GM10266 (cell line): ENCODE measurements around the gene TFDP1.

Experiments used
- DNase-seq: peaks from one replicate; pipeline ENCODE4 v3.0.0; 2012; ENCODE audit errors: extremely low spot score
- TF ChIP-seq, protein P1 (sequence below): IDR thresholded peaks from 2 replicates; pipeline ENCODE4 v1.5.1; 2012; ENCODE audit warnings: mild to moderate bottlenecking, low read depth; ENCODE audit not compliant: control insufficient read depth, insufficient read depth; ENCODE audit errors: missing control alignments

TFDP1 gene

DNA sequence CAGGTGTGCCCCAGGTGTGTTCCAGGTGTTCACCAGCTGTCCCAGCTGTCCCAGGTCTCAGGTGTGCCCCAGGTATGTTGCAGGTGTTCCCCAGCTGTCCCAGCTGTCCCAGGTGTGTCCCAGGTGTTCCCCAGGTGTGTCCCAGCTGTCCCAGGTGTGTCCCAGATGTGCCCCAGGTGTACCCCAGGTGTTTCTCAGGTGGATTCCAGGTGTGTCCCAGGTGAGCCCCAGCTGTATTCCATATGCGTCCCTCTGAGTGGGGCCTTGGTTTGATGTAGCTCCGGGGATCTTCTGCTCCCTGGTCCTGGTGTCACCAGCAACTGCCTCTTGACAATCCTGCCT, 81.7 kb downstream of the TFDP1 start:
- TF ChIP-seq, protein P1, sequence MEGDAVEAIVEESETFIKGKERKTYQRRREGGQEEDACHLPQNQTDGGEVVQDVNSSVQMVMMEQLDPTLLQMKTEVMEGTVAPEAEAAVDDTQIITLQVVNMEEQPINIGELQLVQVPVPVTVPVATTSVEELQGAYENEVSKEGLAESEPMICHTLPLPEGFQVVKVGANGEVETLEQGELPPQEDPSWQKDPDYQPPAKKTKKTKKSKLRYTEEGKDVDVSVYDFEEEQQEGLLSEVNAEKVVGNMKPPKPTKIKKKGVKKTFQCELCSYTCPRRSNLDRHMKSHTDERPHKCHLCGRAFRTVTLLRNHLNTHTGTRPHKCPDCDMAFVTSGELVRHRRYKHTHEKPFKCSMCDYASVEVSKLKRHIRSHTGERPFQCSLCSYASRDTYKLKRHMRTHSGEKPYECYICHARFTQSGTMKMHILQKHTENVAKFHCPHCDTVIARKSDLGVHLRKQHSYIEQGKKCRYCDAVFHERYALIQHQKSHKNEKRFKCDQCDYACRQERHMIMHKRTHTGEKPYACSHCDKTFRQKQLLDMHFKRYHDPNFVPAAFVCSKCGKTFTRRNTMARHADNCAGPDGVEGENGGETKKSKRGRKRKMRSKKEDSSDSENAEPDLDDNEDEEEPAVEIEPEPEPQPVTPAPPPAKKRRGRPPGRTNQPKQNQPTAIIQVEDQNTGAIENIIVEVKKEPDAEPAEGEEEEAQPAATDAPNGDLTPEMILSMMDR = no peak
- no peak for DNase-seq

DNA sequence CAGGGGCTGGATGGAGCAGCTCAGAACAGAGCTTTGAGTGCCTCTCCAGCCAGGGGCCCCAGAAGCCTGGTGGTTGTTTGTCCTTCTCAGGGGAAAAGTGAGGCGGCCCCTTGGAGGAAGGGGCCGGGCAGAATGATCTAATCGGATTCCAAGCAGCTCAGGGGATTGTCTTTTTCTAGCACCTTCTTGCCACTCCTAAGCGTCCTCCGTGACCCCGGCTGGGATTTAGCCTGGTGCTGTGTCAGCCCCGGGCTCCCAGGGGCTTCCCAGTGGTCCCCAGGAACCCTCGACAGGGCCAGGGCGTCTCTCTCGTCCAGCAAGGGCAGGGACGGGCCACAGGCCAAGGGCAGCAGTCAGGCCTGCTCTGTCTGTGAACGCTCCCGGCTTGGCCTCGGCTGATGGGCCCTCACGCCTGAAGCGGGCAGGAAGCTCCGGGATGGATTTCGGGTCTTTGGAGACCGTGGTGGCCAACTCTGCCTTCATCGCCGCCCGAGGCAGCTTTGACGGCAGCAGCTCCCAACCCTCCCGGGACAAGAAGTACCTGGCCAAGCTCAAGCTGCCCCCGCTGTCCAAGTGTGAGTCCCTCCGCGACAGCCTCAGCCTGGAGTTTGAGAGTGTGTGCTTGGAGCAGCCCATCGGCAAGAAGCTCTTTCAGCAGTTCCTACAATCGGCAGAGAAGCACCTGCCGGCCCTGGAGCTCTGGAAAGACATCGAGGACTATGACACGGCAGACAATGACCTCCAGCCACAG, 82.6 kb downstream of the TFDP1 start, which contains the start of gene GRK1:
GRK1 (plus strand) TSS at position 269 of the 751 bp plus-strand sequence; CDS start at position 437, 168 bp downstream.
- TF ChIP-seq, protein P1 = no peak
- no peak for DNase-seq

DNA sequence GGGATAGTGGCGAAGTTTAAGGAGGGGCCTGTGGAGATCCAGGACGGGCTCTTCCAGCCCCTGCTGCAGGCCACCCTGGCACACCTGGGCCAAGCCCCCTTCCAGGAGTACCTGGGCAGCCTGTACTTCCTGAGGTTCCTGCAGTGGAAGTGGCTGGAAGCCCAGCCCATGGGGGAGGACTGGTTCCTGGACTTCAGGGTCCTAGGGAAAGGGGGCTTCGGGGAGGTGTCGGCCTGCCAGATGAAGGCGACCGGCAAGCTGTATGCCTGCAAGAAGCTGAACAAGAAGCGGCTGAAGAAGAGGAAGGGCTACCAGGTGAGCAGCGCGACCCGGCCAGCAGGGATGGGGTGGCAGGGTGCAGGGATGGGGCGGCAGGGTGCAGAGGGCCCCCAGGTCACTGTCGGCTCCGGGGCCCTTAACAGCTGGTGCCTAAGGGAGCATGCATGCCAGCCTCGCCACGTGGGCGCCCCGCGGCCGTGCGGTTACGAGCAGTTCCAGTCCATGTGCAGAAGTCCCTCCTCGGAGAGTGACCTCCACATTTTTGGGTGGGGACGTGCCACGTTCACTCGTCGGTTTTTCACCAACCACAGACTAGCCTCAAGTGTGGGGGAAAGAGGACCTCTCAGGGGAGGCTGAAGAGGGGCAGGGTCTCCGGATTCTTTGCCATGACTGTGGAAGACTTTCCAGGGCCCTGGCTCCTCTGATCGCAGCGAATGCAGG, 83.4 kb downstream of the TFDP1 start:
- TF ChIP-seq, protein P1 = no peak
- no peak for DNase-seq

DNA sequence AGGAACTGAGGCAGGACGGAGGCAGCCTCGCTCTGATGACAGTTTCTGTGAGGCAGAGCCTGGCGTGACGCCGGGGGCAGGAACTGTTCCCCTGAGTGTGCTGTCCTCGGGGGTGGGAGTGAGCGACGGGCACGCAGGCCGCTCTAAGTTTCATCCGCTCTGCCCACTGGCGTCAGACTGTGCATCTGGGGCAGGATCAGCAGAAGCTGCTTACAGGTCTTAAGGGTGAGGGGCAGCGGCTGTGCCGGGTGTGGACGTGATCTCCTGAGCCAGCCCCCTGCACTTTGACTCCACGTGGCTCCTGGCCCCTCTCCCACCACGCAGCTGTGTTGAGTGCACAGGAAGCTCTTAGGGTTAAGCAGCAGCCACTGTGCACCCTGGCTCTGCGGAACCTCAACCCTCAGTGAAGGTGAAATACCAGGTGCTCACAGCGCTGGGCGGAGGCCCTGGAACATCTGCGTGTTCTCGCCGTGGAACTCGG, 84.0 kb downstream of the TFDP1 start:
- DNase-seq = no peak
- TF ChIP-seq, protein P1 = no peak

DNA sequence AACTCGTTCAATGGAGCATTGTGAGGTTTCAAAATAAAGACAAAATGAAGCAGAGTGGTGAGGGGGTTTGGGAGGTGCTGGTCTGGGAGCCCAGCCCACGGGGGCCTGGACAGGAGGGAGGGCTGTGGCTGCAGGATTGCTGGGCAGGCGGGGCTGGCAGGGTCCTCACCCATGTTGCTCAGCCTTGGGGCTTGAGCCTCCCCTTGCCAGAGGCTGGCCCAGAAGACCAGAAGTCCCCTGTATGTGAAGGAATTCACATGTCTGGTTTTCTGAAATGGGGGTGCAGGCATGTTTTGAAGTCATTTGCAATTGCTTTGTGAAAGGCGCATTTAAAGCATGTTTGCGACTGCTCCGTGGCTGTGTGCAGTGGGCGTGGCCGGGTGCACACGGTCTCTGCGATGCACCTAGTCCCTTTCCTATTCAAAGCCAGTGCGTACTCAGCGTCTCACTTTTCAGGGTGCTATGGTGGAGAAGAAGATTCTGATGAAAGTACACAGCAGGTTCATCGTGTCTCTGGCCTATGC, 84.7 kb downstream of the TFDP1 start:
- DNase-seq = no peak
- TF ChIP-seq, protein P1 = no peak

DNA sequence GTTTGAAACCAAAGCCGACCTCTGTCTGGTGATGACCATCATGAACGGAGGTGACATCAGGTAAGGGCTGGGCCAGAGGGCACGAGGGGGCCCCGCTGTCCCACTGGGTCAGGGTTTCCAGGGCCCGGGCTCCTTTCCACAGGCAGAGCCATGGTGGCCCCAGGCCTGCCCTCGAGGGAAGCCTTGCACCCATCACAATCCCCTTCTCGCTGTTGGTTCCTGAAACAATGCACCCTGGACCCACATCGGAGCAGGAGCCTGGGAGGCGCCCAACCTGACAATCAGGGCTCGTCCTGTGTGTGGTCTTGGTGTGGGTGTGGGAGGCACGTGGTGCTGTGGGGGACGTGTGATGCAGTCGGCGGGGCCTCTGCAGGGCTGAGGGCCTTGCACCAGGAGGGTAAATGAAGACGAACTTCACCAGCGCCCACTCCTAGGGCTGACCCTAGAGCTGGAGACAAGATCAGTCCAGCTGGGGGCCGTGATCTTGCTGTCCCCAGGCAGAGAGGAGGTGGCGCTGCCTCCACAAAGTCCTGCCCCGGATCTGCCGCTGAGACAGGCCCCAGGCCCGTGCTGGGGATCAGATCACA, 85.3 kb downstream of the TFDP1 start:
- no peak for DNase-seq
- TF ChIP-seq, protein P1 = no peak
